LNCAP (cell line): ENCODE results near the gene NHLRC4.

ENCODE experiments used
- TF ChIP-seq, protein P1 (sequence below): fragments of 450-650 bp; IDR thresholded peaks from 2 replicates; pipeline ENCODE4 v1.5.1; 2017; ENCODE audit warnings: mild to moderate bottlenecking

NHLRC4 gene

DNA sequence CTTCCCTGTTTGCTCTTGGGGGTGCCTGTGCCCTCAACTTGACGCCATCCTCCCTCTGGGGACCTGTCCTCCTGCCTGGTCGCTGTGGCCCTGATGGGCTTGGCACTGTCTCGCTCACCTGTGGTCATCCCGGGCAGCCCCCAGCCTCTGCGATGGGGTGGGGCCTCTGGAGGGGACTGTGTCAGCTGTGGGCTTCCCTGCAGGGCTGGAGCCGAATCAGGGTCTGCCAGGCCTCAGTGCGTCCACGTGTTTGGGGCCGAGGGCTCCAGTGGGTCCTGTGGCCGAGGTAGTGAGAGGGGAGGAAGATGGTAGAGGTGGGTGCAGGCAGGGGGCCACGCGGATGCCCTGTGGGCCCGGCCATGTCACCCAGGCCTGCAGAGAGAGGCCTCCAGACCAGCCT lies 11.0 kb downstream of the NHLRC4 start:
- TF ChIP-seq, protein P1, sequence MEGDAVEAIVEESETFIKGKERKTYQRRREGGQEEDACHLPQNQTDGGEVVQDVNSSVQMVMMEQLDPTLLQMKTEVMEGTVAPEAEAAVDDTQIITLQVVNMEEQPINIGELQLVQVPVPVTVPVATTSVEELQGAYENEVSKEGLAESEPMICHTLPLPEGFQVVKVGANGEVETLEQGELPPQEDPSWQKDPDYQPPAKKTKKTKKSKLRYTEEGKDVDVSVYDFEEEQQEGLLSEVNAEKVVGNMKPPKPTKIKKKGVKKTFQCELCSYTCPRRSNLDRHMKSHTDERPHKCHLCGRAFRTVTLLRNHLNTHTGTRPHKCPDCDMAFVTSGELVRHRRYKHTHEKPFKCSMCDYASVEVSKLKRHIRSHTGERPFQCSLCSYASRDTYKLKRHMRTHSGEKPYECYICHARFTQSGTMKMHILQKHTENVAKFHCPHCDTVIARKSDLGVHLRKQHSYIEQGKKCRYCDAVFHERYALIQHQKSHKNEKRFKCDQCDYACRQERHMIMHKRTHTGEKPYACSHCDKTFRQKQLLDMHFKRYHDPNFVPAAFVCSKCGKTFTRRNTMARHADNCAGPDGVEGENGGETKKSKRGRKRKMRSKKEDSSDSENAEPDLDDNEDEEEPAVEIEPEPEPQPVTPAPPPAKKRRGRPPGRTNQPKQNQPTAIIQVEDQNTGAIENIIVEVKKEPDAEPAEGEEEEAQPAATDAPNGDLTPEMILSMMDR: no peak

DNA sequence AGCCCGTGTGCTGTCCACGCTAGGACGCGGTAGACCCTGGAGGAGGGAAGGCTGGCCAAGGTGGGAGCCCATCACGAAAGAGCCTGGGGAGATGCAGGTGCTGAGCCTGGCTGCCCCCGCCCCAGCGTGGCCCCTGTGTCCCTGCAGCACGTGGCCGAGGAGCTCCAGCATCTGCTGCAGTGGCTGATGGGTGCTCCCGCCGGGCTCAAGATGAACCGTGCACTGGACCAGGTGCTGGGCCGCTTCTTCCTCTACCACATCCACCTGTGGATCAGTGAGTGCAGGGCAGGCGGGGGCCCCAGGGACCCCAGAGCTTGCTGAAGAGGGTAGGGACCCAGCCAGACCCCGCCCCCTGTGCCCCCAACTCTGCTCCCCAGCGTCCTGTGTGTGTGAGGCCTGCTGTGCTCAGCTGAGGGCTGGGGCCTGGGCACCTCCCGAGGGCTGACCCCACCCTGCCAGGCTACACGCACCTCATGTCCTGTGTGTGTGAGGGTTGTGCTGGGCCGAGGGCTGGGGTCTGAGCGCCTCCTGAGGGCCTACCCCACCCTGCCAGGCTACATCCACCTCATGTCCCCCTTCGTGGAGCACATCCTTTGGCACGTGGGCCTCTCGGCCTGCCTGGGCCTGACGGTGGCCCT lies 11.5 kb downstream of the NHLRC4 start:
- TF ChIP-seq, protein P1: no peak

DNA sequence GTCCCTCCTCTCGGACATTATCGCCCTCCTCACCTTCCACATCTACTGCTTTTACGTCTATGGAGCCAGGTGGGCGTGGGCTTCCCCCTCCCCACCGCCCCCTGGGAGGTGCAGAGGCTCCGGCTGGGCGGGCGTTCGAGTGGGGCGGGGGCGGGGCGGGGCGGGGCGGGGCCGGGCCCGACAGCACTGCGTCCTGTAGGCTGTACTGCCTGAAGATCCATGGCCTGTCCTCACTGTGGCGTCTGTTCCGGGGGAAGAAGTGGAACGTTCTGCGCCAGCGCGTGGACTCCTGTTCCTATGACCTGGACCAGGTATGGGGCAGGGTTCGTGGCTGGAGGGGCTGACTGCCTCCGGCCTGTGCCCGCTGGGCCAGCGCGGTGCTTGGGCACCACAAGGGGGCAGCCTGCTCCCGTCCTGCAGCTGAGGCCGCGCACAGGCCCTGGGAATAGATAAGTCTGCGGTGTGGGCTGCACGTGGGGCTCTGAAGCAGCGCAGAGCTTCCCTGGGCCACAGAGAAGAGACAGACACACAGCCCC lies 12.1 kb downstream of the NHLRC4 start:
- TF ChIP-seq, protein P1: peak; percentile 85

DNA sequence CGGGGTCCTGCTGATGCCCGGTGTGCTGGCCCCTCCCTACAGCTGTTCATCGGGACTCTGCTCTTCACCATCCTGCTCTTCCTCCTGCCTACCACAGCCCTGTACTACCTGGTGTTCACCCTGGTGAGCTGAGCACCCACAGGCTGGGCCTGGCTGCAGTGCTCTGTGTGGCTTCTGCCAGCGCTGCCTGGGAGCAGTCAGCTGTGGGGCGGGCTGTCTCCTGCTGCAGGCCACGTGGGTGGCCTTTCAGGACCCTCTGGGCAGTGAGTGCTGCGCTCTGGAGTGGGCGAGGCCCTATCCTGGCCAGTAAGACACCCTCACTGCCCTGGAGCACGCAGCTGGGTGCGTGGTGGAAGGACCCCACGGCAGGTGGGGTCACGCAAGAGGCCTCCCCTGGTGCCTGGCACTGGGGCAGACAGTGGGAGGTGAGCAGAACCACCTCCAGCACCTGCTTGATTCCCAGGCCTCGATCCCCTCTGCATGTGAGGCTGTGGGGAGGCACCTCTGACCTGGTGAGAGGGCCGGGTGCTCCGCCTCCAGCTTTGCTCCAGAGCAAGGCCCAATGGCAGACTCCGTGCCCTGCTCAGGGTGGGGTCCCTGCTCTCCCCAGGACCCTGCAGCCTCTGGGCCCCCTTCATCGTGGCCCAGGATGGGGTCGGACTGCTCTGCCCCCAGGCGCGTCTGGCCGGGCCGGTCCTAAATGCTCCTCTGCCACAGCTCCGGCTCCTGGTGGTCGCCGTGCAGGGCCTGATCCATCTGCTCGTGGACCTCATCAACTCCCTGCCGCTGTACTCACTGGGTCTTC lies 13.5 kb downstream of the NHLRC4 start:
- TF ChIP-seq, protein P1: no peak

DNA sequence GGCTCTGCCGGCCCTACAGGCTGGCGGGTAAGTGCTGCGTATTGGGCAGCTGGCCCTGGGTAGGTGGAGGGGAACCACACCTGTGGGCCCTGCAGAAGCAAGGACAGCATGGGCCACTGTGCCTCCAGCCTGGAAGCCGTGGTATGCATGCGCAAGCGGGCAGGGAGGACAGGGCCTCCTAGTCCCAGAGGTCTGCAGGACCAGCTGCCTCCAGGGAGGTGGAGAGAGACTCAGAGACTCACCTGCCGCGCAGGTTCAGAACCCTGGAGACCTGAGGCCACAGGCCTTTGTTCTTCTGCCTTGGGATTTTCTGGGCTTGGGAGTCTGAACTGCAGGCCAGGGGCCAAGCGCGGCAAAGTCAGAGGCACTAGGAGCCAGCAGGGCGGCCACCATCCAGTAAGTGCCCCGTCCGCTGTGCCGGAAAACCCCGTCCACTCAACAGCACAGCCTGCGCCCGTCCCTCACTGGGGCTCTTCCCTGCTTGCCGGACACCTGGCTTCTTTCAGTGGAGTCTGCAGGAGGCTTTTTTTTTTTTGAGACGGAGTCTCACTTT lies 14.2 kb downstream of the NHLRC4 start:
- TF ChIP-seq, protein P1: no peak

DNA sequence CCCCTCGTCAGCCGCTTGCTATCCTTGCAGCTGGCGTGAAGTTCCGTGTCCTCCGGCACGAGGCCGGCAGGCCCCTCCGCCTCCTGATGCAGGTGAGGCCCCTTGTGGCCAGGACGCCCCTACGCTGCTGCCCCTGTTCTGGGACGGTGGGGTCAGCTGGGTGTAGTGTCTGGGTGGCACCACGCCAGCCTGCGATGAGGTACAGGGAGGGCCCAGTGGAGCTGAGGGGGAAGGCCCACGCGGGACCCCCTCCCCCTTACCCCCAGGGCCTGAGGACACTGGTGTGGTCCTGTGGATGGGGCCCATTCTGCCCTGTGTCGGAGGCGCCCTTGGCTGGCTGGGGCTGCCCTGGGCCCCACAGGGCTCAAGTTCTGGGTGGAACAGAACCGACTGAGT lies 15.4 kb downstream of the NHLRC4 start:
- TF ChIP-seq, protein P1: no peak

DNA sequence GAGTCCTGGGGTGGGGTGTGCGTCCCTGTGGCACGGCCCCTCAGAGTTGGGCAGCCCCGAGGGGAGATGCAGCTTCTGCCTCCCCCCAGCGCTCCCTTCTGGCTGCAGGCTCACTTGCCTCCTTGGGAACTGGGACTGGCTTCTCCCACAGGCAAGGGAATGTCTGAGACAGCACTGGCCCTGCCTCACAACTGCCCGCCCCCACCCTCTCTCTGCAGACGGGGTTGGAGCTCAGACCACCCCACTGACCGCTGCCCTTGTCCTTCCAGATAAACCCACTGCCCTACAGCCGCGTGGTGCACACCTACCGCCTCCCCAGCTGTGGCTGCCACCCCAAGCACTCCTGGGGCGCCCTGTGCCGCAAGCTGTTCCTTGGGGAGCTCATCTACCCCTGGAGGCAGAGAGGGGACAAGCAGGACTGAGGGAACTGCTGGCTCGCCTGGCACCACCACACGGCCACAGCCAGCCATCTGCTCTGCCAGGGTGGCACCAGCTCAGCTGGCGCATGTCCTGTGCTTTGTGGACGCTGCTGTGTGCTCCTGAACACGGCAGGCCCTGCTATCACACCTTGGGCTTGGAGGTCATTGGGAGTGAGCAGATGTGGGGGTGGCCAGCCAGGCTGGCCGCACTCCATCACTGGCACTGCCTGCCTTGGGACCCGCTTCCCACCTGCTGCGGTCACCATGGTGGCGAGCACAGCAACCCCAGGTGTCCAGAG lies 16.0 kb downstream of the NHLRC4 start:
- TF ChIP-seq, protein P1: no peak
